Embryonic facial prominence (tissue), 1 donor: ENCODE measurements around the gene POR.

Experiments
- DNase-seq: peaks from one replicate; pipeline ENCODE4 v3.0.0-alpha.2; 2016; ENCODE audit errors: extremely low spot score

Gene POR

GRCh38 chr7:75916685-75917634 lies 2.0 kb downstream of the POR start:
- no peak for DNase-seq

GRCh38 chr7:75920431-75921161 lies 5.6 kb downstream of the POR start:
- DNase-seq, result no peak

GRCh38 chr7:75921479-75921878 lies 6.5 kb downstream of the POR start:
- DNase-seq, result no peak

- DNase-seq, result no peak
Measured at GRCh38 chr7:75922966-75923603, 8.1 kb downstream of the POR start.

GRCh38 chr7:75924256-75924655 lies 9.3 kb downstream of the POR start:
- DNase-seq, result no peak

GRCh38 chr7:75924889-75925288 lies 9.9 kb downstream of the POR start:
- DNase-seq, result no peak

- DNase-seq, result no peak
Measured at GRCh38 chr7:75925717-75926435, 10.9 kb downstream of the POR start.

- no peak for DNase-seq
Measured at GRCh38 chr7:75928568-75928914, 13.6 kb downstream of the POR start.

- no peak for DNase-seq
Measured at GRCh38 chr7:75931680-75932079, 16.7 kb downstream of the POR start.

- DNase-seq, result no peak
Measured at GRCh38 chr7:75937958-75938786, 23.2 kb downstream of the POR start.

GRCh38 chr7:75938921-75939320 lies 24.0 kb downstream of the POR start:
- no peak for DNase-seq

GRCh38 chr7:75943864-75944263 lies 28.9 kb downstream of the POR start:
- no peak for DNase-seq

- DNase-seq, result no peak
Measured at GRCh38 chr7:75944507-75944906, 29.6 kb downstream of the POR start.

- DNase-seq, result no peak
Measured at GRCh38 chr7:75945297-75946168, 30.6 kb downstream of the POR start.

- no peak for DNase-seq
Measured at GRCh38 chr7:75946207-75946855, 31.4 kb downstream of the POR start.

GRCh38 chr7:75948179-75948578 lies 33.2 kb downstream of the POR start:
- DNase-seq, result no peak

GRCh38 chr7:75950111-75950681 lies 35.2 kb downstream of the POR start:
- no peak for DNase-seq

- DNase-seq, result no peak
Measured at GRCh38 chr7:75951506-75951905, 36.6 kb downstream of the POR start.

GRCh38 chr7:75953431-75953830 lies 38.5 kb downstream of the POR start:
- no peak for DNase-seq
